Upper lobe of right lung (tissue), 1 donor: ENCODE results near the gene GPS1. TPM values are rescaled to one million over a fixed set of nuclear protein-coding genes. Genes with fewer than 3 reads are reported as not detected.

Source experiments
- ATAC-seq: fragments of 200-7000 bp; cut with Tn5 transposase; one replicate; pipeline ENCODE4 v1.9.1; 2020; ENCODE audit warnings: mild to moderate bottlenecking, moderate library complexity
- DNase-seq: peaks from one replicate; pipeline ENCODE4 v3.0.0-alpha.2; 2020
- H3K27ac ChIP-seq: fragments of 200-600 bp; one replicate; pipeline ENCODE4 v1.8.0; 2022
- H3K27me3 ChIP-seq: fragments of 200-600 bp; one replicate; pipeline ENCODE4 v1.8.0; 2022; ENCODE audit warnings: mild to moderate bottlenecking
- H3K36me3 ChIP-seq: fragments of 200-600 bp; one replicate; pipeline ENCODE4 v1.8.0; 2022
- H3K4me1 ChIP-seq: fragments of 200-600 bp; one replicate; pipeline ENCODE4 v1.8.0; 2022
- H3K4me3 ChIP-seq: fragments of 200-600 bp; one replicate; pipeline ENCODE4 v1.8.0; 2022; ENCODE audit warnings: mild to moderate bottlenecking
- H3K9me3 ChIP-seq: fragments of 200-600 bp; one replicate; pipeline ENCODE4 v1.8.0; 2022
- intact Hi-C: fragments of 100-400 bp; cut with DNase I; formaldehyde crosslinking; loops from one replicate; pipeline ENCODE4 v1.11.0; 2022
- total RNA-seq: library from RNA; stranded (reverse); fragmentation: NEBNext Ultra II Directional; extraction: Animal tissue kit (Norgen Biotek cat#: 25700); gene quantifications from one replicate; pipeline ENCODE4 v1.2.1, GENCODE V29; 2021
- TF ChIP-seq, protein P1 (sequence below): fragments of 200-600 bp; IDR thresholded peaks from one replicate; pipeline ENCODE4 v1.8.0; 2022; ENCODE audit warnings: antibody characterized with exemption
- donor health status: DM: no; HTN: yes; CAD: no; lungs with severe emphysema.

GPS1 gene
- total RNA-seq, 1 donor from 2014 or later: 78.0 TPM

DNA sequence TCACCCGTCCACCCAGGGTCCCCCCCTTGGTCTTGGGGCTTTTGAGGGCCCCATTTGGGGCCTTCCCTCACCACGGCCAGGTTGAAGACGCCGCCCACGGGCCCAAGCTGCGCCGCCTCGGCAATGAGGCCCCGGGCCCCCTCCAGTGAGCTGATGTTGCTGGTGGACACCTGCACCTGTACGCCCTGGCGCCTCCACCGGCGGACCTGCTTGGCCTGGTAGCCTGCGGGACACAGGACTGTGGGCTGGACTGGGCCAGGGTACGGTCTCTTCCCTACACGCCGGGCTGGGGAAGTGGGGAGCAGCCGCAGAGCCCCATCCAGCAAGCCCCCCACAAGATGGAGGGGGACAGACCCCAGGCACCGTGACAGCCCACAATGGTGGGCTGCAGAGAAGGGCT, 30.8 kb downstream of the GPS1 start:
- no peak for DNase-seq
- Histone ChIP-seq H3K36me3 (peaks cover 90% of the 10 kb centered on the region), H3K27ac (no peak overlapping the region), H3K4me3 (no peak overlapping the region), H3K27me3 (no peaks in the 10 kb centered on the region), H3K4me1 (no peaks in the 10 kb centered on the region), H3K9me3 (no peaks in the 10 kb centered on the region)
- intact Hi-C loops: no loop called here
- TF ChIP-seq, protein P1, sequence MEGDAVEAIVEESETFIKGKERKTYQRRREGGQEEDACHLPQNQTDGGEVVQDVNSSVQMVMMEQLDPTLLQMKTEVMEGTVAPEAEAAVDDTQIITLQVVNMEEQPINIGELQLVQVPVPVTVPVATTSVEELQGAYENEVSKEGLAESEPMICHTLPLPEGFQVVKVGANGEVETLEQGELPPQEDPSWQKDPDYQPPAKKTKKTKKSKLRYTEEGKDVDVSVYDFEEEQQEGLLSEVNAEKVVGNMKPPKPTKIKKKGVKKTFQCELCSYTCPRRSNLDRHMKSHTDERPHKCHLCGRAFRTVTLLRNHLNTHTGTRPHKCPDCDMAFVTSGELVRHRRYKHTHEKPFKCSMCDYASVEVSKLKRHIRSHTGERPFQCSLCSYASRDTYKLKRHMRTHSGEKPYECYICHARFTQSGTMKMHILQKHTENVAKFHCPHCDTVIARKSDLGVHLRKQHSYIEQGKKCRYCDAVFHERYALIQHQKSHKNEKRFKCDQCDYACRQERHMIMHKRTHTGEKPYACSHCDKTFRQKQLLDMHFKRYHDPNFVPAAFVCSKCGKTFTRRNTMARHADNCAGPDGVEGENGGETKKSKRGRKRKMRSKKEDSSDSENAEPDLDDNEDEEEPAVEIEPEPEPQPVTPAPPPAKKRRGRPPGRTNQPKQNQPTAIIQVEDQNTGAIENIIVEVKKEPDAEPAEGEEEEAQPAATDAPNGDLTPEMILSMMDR: no peak
- ATAC-seq: no peak

DNA sequence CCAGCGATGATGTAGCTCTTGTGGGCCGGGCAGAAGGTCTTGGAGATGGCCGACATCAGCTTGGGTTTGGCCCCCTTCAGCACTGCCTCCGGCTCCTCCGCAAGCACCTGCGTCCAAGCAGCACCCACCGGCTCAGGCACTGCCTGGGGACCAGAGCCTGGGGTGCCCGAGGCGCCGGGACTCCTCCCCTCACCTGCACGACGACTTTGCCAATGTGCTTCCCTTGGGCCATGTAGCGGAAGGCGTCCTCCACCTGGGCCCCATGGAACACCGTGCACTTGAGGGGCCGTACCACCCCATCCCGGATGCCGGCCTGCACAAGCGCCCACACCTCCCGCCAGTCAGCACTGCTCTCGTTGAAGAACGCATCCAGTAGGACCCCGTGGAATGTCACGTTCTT, 31.3 kb downstream of the GPS1 start:
- Histone ChIP-seq H3K27me3 (no peaks in the 10 kb centered on the region), H3K4me1 (no peaks in the 10 kb centered on the region), H3K9me3 (no peaks in the 10 kb centered on the region), H3K36me3 (peaks cover 96% of the 10 kb centered on the region), H3K27ac (no peak overlapping the region), H3K4me3 (no peak overlapping the region)
- TF ChIP-seq, protein P1: no peak
- ATAC-seq (no peak), DNase-seq (no peak)
- intact Hi-C loops: no loop called here

DNA sequence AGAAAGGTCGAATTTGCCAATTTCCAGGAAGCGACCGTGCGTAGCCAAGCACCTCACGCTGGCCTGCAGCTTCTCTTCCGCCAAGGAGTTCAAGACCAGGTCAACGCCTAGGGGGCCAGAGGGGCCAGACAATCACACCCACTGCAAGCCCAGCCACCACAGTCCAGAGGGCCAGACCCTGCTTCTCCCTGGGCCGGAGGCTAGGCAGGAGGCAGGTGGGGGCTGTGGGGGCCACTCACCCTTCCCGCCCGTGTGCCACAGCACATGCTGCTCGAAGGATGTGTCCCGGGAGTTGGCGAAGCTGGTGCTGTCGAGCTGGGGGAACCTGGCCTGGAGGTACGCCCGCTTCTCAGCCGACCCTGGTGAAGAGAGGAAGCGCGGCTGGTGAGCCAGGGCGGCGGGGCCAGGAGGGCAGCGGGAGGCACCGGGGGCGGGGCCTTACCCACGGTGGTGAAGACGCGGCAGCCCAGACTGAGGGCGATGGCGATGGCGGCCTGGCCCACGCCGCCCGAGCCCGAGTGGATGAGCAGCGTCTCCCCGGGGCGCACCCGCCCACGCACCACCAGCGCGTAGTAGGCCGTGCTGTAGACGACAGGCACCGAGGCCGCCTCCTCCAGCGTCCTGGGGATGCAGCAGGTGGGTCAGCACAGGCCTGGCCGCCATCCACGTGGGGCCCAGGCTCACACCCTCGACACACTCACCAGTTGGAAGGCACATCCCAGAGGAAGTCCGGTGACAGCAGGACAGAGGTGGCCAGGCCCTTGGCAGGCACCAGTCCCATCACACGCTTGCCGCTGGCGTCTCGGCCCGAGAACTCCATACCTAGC, 32.0 kb downstream of the GPS1 start:
- DNase-seq (no peak), ATAC-seq (no peak)
- Histone ChIP-seq H3K4me1 (no peaks in the 10 kb centered on the region), H3K4me3 (no peak overlapping the region), H3K9me3 (no peaks in the 10 kb centered on the region), H3K27ac (no peak overlapping the region), H3K36me3 (peaks cover 98% of the 10 kb centered on the region), H3K27me3 (no peaks in the 10 kb centered on the region)
- TF ChIP-seq, protein P1: no peak
- intact Hi-C loops: no loop called here

DNA sequence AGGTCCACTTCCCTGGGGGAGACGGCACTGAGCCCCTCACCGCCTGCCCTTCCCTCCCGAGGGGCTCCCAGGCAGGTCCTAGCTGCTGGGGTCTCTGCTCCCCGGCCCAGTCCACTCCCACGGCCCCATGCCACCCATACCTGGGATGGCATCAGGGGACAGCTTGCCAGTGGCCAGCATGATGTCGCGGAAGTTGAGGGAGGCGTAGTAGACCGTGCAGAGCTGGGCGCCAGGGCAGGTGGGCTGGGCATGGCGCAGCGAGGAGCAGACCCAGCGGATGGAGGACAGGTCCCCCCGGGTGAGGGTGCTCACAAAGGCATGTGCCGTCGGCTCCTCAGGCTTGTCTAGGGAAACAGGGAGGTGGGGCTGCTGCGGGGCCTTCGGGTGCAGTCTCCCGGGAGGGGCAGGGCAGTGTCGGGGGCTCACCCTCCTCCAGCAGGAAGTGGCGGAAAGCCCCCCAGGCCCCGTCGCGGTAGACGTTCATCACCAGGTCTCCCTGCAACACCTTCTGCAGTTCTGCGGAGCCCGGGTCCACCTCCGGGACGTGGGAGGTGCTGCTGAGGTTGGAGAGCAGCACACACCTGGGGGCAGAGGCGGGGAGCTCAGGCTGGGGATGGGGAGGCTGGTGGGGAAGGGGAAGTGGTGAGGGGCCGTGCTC, 32.8 kb downstream of the GPS1 start:
- TF ChIP-seq, protein P1: no peak
- no peak overlapping the region for H3K27ac ChIP-seq
- H3K4me3 ChIP-seq: no peak overlapping the region
- no peaks in the 10 kb centered on the region for H3K27me3 ChIP-seq
- no peaks in the 10 kb centered on the region for H3K4me1 ChIP-seq
- H3K36me3 ChIP-seq: peaks cover 98% of the 10 kb centered on the region
- no peaks in the 10 kb centered on the region for H3K9me3 ChIP-seq
- intact Hi-C loops: no loop called here
- ATAC-seq (no peak), DNase-seq (no peak)

DNA sequence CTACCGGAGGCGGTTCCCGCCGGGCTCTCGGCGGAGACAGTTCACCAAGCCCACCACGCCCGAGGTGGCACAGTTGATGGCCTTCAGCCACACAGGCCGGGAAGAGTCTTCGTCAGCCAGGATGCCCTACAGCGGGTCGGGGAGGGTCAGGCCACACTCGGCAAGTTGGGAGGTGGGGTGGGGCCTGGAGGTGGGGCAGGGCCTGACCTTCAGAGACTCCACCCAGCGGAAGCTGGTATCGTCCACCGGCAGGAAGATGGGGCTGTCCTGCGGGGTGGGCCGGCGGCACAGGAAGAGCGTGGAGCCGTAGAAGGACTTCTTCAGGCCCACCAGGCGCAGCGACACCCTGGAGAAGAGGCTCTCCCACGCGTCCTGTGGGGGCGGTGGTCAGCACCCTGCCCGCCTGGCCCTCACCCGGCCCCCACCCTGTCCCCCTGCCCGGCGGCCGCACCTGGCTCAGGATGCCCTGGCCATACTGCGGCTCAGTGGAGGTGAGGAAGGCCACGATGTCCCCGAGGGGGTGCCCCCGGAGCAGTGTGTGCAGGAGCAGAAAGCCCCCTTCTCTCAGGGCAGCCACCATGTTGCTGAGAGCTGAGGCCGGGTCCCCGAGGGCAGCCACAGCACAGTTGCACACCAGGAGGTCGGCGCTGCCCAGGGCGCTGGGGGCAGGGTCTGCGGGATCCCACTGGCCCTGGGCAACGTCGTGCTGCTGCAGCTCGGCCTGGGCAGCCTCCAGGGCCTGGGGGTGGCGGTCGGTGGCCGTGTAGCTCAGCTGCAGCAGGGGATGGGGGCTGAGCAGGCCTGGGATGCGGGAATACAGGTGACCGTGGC, 33.5 kb downstream of the GPS1 start:
- TF ChIP-seq, protein P1: no peak
- H3K36me3 ChIP-seq: peaks cover 98% of the 10 kb centered on the region
- no peaks in the 10 kb centered on the region for H3K4me1 ChIP-seq
- no peak overlapping the region for H3K4me3 ChIP-seq
- DNase-seq (no peak), ATAC-seq (no peak)
- intact Hi-C loops: no loop called here
- H3K9me3 ChIP-seq: no peaks in the 10 kb centered on the region
- H3K27ac ChIP-seq: no peak overlapping the region
- no peaks in the 10 kb centered on the region for H3K27me3 ChIP-seq
